Adipose tissue (tissue), 3 donors: ENCODE data around the gene HDDC3. TPM values are rescaled to one million over a fixed set of nuclear protein-coding genes. Genes with fewer than 3 reads are reported as not detected.
A peak's percentile ranks its signal among the peaks of the same experiment; 100 is the strongest.

ENCODE experiments used
- H3K27ac ChIP-seq: one replicate; pipeline ENCODE4 v1.5.1; 2013; ENCODE audit warnings: low read depth, low read length
- WGBS, 3 donors: extraction: QIAGEN DNeasy Blood & Tissue Kit; methylation state at CpG; one replicate each; pipeline ENCODE4 v1.1.7; 2013; 5-methylcytosine and 5-hydroxymethylcytosine counted together
- polyA plus RNA-seq, 3 donors: library from polyadenylated mRNA; stranded (reverse); fragments of 200-250 nt; gene quantifications; one replicate each; pipeline ENCODE4 v1.2.3, GENCODE V29; 2013
- donor health status: healthy with polysubstance abuse.
- donor health status: Bipolar disorder and iron deficiency.
- donor health status: healthy.

The HDDC3 gene
- polyA plus RNA-seq, result 10 to 100 TPM; 13.2 to 22.2 (median 20.5) TPM

GRCh38 chr15:90931828-90932659 lies at the start of gene HDDC3:
Gene HDDC3 (minus strand): TSS chr15:90932549. CDS start chr15:90932540, 9 bp downstream.
- WGBS, 3 donors, result 0 to 1% (median 1%) methylated on average over 49 to 52 of the region's 52 CpGs
- peak within 1 kb of the TSS; percentile 31 for H3K27ac ChIP-seq

GRCh38 chr15:90982135-90982534 lies 49.8 kb upstream of the HDDC3 start:
- H3K27ac ChIP-seq, result no peak overlapping the region
- WGBS, 3 donors, result 86 to 96% (median 89%) methylated on average over 5 of the region's 5 CpGs

- 89 to 95% (median 94%) methylated on average over 6 of the region's 6 CpGs for WGBS, 3 donors
- H3K27ac ChIP-seq, result no peak overlapping the region
Observed at GRCh38 chr15:90981681-90982080, 49.3 kb upstream of the HDDC3 start.

- H3K27ac ChIP-seq, result no peak overlapping the region
- WGBS, 3 donors, result 62 to 69% (median 69%) methylated on average over 1 of the region's 1 CpG
Observed at GRCh38 chr15:90979582-90979981, 47.2 kb upstream of the HDDC3 start.

- 94 to 98% (median 94%) methylated on average over 18 to 21 of the region's 21 CpGs for WGBS, 3 donors
- no peak overlapping the region for H3K27ac ChIP-seq
Observed at GRCh38 chr15:90974216-90974615, 41.9 kb upstream of the HDDC3 start.

GRCh38 chr15:90972133-90972532 lies 39.8 kb upstream of the HDDC3 start:
- H3K27ac ChIP-seq, result no peak overlapping the region
- WGBS, 3 donors, result 95 to 98% (median 97%) methylated on average over 5 of the region's 5 CpGs

GRCh38 chr15:90970274-90970673 lies 37.9 kb upstream of the HDDC3 start:
- no peak overlapping the region for H3K27ac ChIP-seq
- 92 to 97% (median 93%) methylated on average over 7 of the region's 7 CpGs for WGBS, 3 donors

GRCh38 chr15:90968434-90968833 lies 36.1 kb upstream of the HDDC3 start:
- 88 to 95% (median 91%) methylated on average over 1 of the region's 1 CpG for WGBS, 3 donors

GRCh38 chr15:90967206-90967605 lies 34.9 kb upstream of the HDDC3 start:
- WGBS, 3 donors, result 86 to 96% (median 93%) methylated on average over 5 of the region's 5 CpGs
- no peak overlapping the region for H3K27ac ChIP-seq

More at GRCh38 chr15:90968434-90968833, 36.1 kb upstream of the HDDC3 start:
- H3K27ac ChIP-seq, result no peak overlapping the region

- 87 to 91% (median 90%) methylated on average over 9 of the region's 9 CpGs for WGBS, 3 donors
- H3K27ac ChIP-seq, result no peak overlapping the region
Observed at GRCh38 chr15:90966262-90966661, 33.9 kb upstream of the HDDC3 start.

- WGBS, 3 donors, result 78 to 88% (median 85%) methylated on average over 4 of the region's 4 CpGs
- no peak overlapping the region for H3K27ac ChIP-seq
Observed at GRCh38 chr15:90962021-90962420, 29.7 kb upstream of the HDDC3 start.

GRCh38 chr15:90960298-90961091 lies 28.1 kb upstream of the HDDC3 start:
- H3K27ac ChIP-seq, result no peak overlapping the region
- WGBS, 3 donors, result 79 to 85% (median 84%) methylated on average over 20 of the region's 20 CpGs

GRCh38 chr15:90959894-90960293 lies 27.5 kb upstream of the HDDC3 start:
- WGBS, 3 donors, result 69 to 76% (median 71%) methylated on average over 5 of the region's 5 CpGs
- no peak overlapping the region for H3K27ac ChIP-seq

- no peak overlapping the region for H3K27ac ChIP-seq
- 81 to 88% (median 83%) methylated on average over 8 of the region's 8 CpGs for WGBS, 3 donors
Observed at GRCh38 chr15:90959028-90959595, 26.8 kb upstream of the HDDC3 start.

GRCh38 chr15:90957791-90958190 lies 25.4 kb upstream of the HDDC3 start:
- no peak overlapping the region for H3K27ac ChIP-seq
- WGBS, 3 donors, result 70 to 92% (median 86%) methylated on average over 6 of the region's 6 CpGs

- H3K27ac ChIP-seq, result no peak overlapping the region
- 11 to 37% (median 30%) methylated on average over 57 to 63 of the region's 63 CpGs for WGBS, 3 donors
Observed at GRCh38 chr15:90957031-90957790, 24.9 kb upstream of the HDDC3 start.

- H3K27ac ChIP-seq, result no peak overlapping the region
- WGBS, 3 donors, result 6 to 10% (median 10%) methylated on average over 55 to 56 of the region's 56 CpGs
Observed at GRCh38 chr15:90956274-90957030, 24.1 kb upstream of the HDDC3 start.
